Raji (cell line): ENCODE results near the gene ZNF777.

ENCODE experiments used
- POLR2A ChIP-seq: IDR thresholded peaks from 2 replicates; pipeline ENCODE4 v1.6.1; 2011; ENCODE audit warnings: low read depth, low read length, control low read depth; ENCODE audit not compliant: insufficient read depth

Gene ZNF777

DNA sequence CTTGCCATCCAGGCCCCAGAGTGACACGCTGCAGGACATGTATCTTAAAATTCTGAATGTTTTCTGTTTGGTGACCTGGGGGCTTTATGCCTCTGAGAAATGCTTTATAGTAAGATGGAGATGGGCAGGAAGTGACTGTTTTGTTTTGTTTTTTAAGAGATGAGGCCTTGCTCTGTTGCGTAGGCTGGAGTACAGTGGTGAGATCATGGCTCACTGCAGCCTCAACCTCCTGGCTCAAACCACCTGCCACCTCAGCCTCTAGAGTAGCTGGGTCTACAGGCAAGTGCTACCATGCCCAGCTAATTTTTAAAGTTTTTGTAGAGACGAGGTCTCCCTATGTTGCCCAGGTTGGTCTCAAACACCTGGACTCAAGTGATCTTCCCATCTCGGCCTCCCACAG lies 20.6 kb downstream of the ZNF777 start:
- TF ChIP-seq POLR2A = no peak

DNA sequence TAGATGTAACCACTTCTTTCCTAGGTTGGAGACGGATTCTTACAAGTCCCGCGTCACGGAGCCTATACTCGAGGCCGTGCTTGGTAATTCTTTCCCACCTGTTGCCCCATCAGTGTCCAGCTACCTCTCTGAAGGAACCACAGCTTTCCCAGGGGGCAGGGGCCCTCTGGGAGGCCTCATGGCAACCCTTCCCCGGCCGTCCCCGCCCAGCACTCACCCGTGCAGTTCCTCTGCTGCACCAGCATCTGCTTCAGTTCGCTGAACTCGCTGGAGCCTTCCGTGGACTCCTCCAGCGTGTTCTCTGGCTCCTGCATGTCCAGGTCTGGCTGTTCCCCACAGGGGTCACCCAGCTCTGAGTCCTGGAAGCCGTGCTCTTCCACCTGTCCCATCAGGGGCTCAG lies 24.5 kb downstream of the ZNF777 start:
- no peak for TF ChIP-seq POLR2A

DNA sequence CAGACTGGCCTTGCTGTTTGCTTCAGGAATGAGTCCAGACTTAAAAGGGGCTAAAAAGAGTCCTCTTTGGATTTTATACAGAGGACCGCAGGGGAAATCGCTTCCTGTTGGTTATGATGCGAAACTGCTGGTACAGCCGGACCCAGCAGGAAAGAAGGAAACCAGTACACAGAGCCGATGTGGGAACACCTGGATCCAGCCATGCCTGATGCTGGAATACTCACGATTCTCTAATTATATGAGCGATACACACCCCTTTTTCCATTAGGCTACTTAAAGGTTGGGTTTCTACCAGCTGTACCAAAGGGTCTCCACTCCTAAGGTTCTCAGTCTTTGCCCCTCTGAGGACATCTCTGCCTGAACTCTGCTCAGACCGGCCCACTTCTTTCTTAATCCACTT lies 27.7 kb downstream of the ZNF777 start:
- no peak for TF ChIP-seq POLR2A

DNA sequence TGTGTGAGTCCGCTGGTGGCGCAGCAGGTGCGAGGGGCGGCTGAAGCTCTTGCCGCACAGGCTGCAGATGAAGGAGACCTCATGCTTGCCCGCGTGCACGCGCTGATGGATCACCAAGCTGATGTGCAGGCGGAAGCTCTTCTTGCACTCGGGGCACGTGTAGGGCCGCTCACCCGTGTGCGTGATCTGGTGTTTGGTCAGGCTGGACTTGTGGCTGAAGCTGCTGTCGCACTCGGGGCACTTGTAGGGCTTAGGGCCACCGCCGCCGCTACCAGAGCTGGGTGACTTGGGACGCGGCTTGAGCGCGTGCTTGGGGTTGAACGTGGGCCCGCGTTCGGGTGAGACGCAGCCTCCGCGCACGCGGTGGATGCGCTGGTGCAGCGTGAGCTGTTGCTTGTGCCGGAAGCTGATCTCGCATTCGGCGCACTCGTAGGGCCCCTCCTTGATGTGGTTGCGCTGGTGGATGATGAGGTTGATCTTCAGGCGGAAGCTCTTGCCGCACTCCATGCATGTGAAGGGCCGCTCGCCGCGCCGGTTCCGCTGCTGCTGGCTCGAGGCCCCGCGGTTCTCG lies 28.7 kb downstream of the ZNF777 start:
- no peak for TF ChIP-seq POLR2A

DNA sequence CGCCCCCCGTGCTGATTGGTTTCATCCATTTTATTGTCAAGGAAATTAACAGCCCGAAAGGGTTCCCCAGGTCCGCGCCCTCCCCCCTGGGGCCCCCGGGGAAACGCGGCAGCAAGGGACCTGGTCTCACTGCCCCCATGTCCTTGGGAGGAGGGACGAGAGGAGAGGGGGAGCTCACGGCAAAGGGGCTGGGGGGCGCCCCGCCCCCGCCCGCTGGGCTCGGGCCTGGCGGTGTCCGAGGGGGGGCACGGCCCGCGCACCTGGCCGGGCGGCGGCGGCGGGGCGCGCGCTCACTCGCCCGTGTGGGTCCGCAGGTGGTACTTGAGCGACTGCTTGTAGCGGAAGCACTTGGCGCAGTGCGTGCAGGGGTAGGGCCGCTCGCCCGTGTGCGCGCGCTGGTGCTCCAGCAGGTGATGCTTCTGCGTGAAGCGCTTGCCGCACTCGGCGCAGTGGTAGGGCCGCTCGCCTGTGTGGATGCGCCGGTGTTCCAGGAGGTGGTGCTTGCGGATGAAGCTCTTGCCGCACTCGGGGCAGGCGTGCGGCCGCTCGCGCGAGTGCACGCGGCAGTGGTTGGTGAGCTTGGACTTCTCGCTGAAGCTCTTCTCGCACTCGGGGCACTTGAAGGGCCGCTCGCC lies 29.3 kb downstream of the ZNF777 start:
- TF ChIP-seq POLR2A = no peak

DNA sequence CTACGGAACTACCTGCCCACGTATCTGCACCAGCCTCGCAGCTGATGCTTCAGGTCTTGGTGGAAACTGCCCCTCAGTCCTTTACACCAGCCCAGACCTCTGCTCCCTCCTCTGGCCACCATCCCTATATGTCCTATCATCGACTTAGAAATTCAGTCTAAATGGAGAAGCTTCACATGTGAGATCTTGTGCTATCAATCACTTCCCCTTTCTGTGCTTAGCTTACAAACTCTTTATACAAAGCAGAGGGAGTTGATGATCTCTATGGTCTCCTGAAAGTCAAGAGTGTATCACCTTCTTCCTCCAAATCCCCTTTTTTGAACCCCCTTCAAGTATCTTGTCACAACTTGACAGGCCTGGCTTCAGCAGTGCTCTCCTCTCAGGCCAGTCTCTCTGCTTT lies 30.7 kb downstream of the ZNF777 start:
- TF ChIP-seq POLR2A = no peak

DNA sequence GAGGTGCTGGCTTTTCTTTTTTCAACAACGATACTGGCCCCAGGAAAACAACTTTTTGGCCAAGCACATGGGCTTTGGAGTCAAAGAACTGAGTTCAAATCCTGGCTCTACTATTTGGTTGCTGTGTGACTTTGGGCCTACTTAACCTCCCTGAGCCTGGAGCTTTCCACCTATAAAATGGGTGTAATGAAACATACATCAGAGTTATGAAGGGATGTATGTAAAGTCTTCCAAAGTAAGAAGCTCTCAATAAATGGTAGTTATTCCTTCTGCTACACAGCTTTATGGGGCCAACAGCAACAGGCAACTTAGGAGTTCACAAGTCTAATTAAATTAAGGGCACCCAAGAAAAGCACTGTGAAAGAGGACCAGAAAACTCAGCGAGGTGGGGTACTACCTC lies 33.0 kb downstream of the ZNF777 start:
- TF ChIP-seq POLR2A = no peak

DNA sequence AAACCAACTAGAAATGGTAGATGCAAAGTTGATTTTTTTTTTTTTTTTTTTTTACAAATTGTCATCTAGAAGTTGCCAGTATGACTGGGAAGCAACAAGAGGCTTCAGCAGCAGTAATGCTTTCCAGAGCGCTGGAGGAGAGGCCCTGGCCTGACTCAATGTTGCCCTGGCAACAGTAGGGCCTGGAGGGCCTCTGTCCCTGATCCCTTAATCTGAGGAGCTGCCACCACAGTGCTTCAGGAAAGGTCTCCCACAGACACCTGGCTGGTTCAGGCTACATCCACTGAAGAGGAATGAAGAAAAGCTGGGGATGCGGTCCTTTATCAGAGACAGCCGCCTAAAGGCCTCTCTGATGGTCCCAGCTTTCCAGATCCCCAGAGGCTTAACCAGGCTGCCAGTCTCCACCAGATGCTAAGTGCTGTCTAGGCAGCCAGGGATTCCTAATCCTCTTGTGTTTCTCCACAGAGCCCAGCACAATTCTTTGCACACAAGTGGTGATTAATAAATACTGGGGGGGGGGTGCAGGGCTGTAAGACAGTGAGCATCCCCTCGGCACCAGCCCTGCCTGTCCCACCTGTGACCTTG lies 33.7 kb downstream of the ZNF777 start:
- TF ChIP-seq POLR2A = no peak

DNA sequence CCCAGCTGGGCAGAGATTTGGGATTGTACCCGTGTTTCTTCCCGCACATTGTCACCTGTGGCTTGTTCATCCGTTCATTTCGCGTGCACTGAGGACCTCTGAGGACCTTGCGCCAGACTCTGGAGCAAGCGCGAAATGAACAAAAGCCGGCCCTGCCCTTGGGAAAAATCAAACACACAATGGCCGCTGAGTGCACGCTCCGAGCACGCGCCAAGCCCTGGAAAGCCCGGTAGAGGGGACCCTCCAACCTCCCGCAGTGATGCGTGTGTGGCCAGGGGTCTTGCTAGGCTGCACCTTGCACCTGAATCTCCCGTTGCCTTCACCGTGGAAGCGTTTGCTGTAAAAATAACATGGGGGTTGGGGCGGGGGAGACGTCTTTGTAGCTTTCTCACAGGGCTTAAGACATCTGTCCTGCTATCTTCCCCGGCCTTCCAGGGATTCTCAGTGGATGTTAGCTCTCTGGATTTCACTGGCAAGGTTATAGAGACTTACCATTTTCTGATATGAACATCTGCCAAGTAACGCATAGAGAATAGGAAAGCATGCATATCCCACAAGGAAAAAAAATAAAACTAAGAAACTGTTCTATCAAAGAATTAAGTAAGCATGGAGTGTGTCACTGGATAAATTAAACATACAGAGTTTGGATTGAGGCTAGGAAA lies 37.3 kb downstream of the ZNF777 start:
- no peak for TF ChIP-seq POLR2A

DNA sequence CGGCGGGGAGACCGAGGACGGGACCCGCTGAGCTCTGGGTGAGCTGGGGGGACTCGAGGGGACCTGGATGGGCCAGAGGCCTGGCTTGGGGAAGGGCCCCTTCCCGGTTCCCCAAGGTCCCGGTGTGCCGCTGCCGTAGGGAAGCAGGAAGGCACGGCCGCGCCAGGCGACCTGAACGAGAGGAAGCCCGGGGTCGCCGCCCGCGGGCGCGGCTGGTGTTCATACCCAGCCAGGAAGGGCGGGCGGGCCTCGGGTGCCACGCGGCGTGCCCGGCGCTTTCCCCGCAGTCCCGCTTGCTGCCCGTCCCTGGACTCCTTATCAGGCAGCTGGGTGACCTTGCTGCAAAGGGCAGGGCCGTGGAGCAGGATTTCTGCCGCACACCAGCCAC lies 38.0 kb downstream of the ZNF777 start:
- TF ChIP-seq POLR2A = no peak

DNA sequence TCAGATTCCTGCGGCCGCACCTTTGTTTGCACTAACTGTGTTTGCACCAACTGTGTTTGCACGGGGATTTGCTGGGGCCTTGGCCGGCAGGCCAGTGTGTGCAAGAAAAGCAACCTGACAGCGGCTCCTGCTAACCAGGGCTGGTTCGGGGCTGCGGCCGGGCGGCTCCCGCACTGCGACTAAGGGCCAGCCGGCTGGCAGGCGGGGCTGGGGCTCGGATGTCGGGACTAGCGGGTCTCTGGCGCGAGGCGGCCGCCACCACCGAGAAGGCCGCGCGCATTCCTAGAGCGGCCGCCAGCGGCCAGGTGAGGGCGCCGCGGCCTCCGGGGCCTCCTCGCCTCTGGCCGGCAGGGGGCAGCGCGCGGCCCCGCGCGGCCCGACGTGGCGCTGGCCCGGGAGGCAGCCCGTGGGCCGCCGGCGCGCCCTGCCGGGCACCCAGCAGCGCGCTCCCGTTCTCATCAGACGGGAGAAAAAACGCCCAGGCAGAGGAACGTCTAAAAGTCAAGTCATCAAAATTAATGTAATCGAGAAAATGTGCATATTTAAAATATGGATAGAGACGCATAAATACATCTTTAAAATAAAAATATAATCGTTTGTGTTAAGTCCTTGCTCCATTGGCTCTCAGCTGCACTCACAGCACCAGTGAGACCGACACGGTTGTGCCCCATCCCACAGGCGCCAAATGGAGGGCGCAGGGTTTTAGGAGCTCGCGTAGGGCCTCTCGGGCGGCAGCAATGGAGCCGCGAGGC lies 38.5 kb downstream of the ZNF777 start:
- peak; percentile 74 for TF ChIP-seq POLR2A

DNA sequence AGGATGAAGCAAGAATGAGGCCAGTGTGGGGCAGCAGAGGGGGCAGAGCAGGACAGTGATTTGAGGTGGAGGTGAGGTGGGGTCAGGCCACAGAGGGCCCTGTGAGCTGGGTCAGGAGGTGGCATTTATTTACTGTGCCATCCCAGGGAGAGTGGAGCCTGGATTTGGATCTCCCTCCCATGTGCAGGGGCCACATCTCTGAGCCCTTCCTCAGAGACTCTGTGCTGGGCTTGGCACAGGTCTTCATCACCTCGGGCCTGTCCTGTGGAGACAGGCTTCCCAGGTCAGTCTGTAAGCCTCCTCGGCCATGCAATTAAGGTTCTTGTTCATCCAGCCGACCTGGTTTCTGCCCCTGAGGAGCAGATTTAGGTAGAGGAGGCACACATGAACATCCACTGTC lies 40.9 kb downstream of the ZNF777 start:
- TF ChIP-seq POLR2A = no peak

DNA sequence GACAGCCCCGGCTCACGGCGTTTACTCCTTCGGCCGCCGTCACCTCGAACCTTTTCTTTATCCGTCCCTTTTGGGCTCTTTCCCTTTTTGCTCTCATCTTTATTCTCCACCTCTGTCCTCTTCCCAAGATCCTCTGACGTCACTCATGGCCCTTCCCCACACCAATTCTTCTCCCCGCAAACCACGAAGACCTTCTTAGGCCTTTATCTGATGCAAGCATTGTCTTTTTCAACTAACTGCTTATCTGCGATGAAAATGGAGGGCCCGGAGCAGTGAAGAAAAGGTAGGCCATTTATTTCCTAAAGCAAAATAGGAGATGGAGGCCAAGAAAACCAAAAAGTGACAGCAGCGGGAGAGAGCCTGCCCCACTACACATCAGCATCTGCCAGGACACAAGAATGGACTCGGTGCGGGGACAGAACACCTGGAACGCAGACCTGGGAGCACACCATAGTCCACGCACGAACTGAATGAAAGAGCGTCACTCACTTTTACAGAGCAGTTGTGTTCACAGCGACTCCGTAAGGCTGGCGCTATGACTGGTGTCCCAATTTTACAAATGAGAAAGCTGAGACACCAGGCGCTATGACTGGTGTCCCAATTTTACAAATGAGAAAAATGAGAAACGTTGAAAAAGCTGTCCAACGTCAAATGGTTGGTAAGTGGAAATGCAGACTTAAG lies 45.3 kb downstream of the ZNF777 start:
- TF ChIP-seq POLR2A = no peak

DNA sequence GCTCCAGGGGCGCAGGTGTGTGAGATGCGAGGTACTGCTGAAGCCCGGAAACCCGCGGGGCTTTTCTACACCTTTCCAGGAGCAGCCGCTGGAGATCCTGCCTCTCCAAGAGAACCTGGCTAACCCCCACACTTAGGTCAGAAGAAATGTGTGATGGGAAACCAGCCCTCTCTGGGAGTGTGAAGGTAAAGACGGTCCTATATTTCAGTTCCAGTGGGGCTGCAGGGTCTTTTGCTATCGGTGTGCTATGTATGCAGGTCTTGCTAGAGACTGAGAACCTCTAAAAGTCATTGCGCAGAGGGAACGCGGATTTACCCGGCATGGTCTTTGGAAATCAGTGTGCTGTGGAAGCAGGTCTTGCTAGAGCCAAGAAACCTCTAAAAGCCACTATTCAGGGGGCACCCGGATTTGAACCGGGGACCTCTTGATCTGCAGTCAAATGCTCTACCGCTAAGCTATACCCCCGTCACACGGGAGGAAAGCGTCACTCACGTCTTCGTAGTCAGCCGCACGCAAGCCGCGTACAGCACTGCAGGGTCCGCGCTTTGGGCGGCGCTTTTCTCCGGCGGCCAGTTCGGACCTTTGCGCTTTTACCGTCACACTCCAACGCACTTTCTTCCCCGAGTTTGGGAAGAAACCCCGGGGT lies 46.0 kb downstream of the ZNF777 start:
- no peak for TF ChIP-seq POLR2A

DNA sequence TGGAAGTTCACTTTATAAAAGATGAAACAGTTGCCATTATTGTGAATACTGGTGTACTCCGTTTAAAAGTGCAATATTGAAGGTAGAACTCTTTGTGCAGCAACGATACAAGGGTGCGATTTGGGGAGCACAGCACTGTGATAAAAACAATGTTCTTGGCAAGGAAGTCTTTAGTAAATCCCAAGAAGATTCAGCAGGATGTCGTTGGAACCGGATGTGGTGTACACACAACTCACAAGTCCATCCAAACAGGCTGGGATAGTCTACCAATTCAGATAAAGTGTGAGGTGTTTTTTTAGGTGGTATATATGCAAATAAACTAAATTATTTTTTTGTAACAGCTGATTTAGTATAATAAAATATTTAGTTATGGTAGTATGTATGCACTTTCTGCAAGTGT lies 46.7 kb downstream of the ZNF777 start:
- TF ChIP-seq POLR2A = no peak

DNA sequence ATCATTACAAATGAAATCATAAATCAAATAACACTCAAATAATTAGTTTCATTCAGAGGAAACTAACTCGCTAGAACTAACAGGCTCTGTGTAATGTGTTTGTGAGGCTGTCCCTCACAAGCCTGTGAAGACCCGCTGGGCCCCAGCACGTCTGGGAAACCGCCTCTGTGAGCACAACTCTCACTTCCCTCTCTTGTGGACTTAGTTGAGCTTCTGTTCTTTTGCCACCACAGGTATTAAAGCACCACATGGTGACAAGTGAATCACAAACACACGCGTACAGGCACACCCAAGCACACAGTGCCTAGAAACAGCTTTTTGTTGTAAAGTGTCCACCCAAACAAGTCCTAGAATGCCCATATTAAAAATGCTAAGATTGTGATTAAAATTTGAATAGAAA lies 51.0 kb downstream of the ZNF777 start:
- TF ChIP-seq POLR2A = no peak
